GM18502 (cell line): ENCODE results near the gene PCED1A.

Experiments
- ATAC-seq: cut with Tn5 transposase; IDR thresholded peaks from one replicate; pipeline ENCODE4 v1.9.1; 2021; ENCODE audit warnings: mild to moderate bottlenecking; ENCODE audit not compliant: unreplicated experiment, poor library complexity

The PCED1A gene

GRCh38 chr20:2806351-2806701, 34.1 kb downstream of the PCED1A start:
- no peak for ATAC-seq

GRCh38 chr20:2805689-2806350, 34.6 kb downstream of the PCED1A start:
- no peak for ATAC-seq

GRCh38 chr20:2804852-2805688, 35.4 kb downstream of the PCED1A start:
- ATAC-seq: no peak

GRCh38 chr20:2804041-2804828, 36.2 kb downstream of the PCED1A start:
- no peak for ATAC-seq

- no peak for ATAC-seq
Observed at GRCh38 chr20:2801286-2801728, 39.1 kb downstream of the PCED1A start.

GRCh38 chr20:2800521-2801285, 39.8 kb downstream of the PCED1A start, which contains the start of gene CPXM1:
Gene CPXM1, minus strand, starts transcription at chr20:2800627. Its CDS starts 55 bp downstream, at chr20:2800572.
- ATAC-seq: no peak

- no peak for ATAC-seq
Observed at GRCh38 chr20:2799688-2800520, 40.6 kb downstream of the PCED1A start.

GRCh38 chr20:2799271-2799670, 41.2 kb downstream of the PCED1A start:
- ATAC-seq: no peak

- no peak for ATAC-seq
Observed at GRCh38 chr20:2798814-2799213, 41.6 kb downstream of the PCED1A start.

- ATAC-seq: no peak
Observed at GRCh38 chr20:2798095-2798805, 42.2 kb downstream of the PCED1A start.

GRCh38 chr20:2797136-2797983, 43.1 kb downstream of the PCED1A start:
- no peak for ATAC-seq

GRCh38 chr20:2796011-2796660, 44.3 kb downstream of the PCED1A start:
- no peak for ATAC-seq

GRCh38 chr20:2795451-2795850, 45.0 kb downstream of the PCED1A start:
- no peak for ATAC-seq

GRCh38 chr20:2794866-2795447, 45.5 kb downstream of the PCED1A start:
- no peak for ATAC-seq

GRCh38 chr20:2794202-2794748, 46.2 kb downstream of the PCED1A start:
- ATAC-seq: no peak

- no peak for ATAC-seq
Observed at GRCh38 chr20:2793471-2793870, 47.0 kb downstream of the PCED1A start.
